ENCODE measurements around the gene JMJD8.
"Not testable (repeated sequence)": the region's sequence is repeated elsewhere in the genome, so short reads cannot be mapped to it uniquely, and the experiment has no call there.

The JMJD8 gene

DNA sequence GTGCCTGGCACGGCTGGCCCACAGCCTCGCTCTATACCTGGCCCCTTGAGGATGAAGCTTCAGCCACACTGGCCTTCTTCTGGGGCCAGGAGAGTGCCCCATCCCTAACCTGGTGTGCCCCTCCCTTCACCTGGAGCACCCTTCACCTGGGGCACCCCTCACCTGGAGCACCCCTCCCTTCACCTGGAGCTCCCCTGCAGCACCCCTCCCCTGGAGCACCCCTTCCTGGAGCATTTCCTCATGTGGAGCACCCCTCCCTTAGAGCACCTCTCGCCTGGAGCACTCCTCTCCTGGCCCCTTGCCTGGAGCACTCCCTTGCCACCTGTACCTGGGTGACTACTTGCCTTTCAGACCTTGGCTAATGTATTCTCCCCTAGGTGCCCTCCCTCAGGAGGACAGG is 23.9 kb upstream of the JMJD8 start:
- no peak for DNase-seq

DNA sequence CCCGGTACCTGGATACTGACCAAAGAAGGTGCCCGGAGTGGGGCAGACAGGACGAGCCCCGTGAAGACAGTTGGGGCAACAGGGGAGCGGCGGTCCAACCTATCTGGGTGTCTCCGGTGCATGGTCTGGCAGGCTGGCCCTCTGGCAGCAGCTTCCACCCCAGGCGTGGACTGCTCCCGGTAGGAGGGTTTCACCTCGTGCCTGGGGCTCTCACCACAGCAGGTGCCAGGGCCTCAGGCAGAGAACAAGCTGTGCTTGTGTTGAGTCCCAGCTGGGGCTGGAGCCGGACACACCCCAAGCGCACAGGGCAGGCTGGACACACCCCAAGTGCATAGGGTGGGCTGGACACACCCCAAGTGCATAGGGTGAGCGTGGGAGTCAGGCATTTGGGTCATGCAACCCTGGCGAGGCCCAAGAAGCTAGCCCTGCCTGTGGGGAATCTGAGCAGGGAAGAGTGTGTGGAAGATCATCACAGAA is 23.0 kb upstream of the JMJD8 start:
- no peak for DNase-seq

DNA sequence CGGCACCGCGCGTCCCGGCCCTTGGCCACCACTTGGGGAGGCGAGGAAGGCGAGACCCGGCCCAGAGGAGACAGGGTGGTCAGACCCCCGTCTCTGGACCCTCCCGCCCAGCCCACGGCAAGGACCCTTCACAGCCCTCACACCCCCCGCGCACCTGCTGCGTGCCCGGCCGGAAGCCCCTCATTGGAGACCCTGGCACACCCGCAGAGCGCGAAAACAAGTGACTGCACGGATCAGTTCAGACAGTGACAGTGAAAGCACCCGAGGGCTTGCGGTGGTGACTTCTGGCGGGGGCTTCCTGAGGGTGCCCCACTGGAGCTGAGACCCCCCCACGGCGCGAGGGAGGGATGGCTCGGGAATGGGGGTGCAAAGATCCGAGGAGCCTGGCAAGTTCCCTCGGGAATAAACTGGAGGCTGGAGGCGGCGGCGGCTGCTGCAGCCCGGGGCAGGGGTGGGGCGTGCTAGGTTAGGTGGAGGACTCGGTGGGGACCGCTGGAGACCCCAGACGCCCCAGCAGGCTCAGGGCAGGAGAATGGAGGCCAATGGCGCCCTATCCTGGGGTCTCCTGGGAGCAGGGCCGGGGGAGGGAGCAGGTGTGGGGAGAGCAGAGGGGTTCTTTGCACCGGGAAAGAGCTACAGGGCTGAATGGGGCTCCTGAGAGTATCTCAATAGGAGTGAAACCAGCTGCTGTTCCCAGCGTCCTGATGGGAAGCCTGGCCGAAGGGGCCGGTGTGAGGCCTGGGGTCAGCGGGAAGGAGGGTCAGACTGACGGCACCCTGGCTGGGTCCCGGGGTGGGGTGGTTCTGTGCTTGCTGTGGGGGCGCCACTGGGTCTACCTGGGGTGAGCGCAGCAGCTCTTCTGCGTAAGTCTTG is 22.3 kb upstream of the JMJD8 start:
- no peak for DNase-seq

DNA sequence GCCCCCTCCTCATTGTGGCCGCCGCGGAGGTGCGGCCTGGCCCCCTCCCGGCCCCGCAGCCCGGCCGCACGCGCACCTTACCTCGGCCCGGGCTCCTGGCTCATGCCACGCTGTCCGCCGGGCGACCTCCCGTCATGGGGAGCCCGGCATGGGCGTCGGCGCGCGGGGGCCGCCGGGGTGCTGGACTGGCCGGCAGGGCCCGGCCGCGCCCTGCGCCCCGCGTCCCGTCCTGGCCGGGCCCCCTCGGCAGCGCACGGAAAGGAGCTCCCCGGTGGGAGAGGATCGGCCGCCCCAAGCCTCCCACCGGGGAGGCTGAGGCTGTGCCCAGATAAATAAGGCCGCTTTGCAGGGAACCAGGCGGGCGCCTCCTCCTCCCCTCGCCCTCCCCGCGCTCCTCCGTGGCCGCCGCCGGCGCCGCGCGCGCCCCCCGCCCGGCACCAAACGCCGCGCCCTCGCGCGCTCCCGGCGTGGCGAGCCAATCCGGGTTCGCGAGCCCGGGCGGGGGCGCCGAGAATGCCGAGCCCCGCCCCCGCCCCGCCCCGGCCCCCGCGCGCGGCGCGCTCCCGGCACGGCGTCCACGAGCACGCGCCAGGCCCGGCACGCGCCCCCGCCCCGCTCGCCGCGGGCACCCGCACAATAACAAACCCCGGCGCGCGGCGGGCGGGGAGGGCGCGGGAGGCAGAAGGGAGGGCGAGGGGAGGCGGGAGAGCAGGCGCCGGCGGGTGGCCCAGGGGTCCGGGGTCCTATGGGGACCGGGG is 21.5 kb upstream of the JMJD8 start, which contains the start of gene FBXL16:
Gene FBXL16 (minus strand): TSS at position 371 of the 758 bp plus-strand sequence. CDS start 8,396 bp downstream, outside the sequence.
- no peak for DNase-seq

DNA sequence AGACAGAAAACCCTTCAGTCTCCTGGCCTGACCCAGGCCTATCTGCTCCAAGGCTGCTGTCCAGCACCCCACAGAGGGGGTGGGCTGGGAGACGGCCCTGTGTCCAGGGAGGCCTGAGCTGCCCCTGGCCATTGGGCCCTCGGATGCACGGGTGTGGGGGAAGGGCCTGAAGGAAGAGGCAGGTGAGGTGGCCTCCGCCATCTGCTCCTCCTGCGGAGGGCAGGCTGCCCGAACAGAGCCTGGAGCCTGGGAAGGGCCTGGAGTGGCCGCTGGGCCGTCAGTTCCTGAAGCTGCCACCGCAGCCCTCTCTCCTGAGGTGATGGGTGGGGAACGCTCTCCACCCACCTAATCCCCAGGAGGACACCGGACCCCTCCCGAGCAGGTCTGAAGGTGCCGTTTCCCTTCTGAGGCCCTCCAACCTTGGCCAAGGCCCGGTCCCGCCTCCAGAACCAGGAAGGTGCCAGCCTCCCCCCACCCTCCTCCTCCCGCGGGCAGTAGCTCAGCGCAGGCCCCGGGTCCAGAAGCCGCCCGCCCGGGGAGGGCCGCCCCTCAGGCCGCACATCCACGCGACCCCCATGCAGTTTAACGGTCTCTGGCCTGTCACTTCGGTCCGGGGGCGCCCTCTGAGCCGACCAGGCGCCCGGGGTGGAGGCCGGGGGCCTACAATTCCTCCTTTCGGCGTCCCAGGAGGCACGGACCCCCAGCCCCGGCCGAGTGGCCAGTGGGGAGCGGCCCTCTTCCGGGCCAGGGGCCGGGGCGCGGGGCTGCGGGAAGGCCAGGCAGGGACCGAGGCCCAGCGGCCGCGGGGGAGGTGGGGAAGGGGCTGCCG is 20.6 kb upstream of the JMJD8 start:
- no peak for DNase-seq

DNA sequence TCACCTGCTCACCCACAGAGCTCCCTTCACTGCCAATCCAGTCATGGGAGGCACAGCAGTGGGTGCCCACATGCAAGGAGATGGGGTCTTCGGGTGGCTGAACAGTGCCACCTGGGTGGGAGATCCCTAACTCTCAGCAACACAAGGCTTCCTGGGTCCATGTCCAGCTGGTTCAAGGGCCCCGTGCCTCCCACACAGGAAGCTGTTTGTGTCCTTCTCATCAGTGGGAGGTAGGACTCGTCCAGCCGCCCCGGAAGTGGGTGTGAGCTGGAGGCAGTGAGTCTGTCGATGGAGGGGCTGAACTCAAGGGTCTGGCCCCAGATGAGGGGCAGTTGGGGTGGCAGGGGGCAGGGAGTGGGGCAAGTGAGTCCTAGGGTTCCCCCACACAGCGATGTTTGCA is 19.9 kb upstream of the JMJD8 start:
- no peak for DNase-seq

DNA sequence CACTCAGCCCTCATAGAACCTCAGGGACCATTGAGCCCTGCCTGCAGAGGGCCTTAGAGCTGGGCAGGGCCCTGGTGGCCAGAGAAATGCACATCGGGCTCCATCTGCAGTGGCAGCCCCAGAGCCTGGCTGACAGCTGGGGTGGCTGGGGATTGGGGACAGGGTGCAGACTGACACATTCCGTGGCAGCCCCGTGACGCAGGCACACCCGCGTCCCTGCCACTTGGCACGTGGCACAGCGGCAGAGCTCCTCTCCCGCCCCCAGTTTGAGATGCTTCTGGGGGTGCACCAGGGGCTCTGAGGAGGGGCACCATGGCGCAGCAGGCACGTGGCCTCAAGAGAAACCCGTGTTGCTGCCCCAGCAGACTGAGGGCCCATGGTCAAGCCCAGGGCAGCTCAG is 19.3 kb upstream of the JMJD8 start:
- no peak for DNase-seq

DNA sequence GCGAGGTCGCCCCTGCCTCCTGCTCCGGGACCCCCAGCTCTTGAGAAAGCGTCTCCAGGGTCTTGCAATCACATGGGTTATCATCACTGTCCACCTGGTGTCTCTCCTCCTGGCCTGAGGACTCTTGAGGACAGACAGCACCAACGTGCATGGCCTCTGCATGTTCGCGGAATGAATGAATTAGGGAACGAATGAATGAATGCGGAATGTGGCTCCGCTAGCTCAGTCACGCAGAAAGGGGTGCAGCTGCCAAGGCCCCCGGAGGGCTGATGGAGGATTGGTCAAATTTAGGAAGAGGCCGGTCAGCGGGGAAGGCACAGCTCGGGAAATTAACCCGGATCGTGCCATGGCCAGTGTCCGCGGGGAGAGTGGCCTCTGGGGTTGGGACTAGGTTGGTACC is 18.2 kb upstream of the JMJD8 start:
- DNase-seq: no peak

DNA sequence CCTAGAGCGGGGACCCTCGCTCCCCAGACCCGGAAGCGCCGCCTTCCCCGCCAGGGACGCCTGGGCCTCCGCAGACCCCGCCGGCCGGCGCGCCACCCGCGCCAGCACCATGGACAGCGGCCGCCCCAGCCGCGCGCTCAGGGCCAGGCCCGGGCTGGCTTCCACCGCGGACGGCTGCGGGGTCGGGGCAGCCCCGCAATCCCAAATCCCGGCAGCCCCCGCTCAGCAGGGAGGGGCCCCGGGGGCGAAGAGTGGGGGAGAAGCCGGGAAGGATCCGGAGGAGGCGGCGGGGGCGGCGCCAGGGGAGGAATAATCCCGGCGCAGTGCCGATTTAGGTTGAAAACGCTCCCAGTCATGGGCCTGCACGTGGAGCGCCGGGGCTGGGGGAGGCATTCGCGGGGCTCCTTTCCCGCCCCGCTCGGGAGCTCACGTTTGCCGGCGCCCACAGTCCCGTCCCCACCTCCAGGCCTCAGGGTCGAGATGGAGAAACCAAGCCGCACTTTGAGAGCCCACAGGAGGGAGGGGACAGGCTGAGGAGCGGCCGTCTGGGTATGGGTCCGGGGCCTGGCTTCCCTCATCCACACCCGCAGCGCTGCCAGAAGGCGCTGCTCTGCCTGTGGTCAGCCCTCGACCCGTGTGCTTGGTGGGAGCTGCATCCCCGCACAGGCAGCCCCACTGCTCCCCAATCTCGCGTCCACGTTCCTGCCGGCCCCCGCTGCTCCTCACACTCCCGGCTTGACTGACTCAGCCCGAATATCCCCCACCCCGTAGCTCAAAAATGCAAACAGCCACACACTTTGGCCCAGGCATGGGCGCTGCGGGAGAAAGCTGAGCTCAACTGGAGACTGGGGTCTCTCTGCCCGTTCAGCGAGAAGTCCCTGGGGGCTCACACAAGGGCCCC is 16.8 kb upstream of the JMJD8 start:
- DNase-seq: peak; percentile 50

DNA sequence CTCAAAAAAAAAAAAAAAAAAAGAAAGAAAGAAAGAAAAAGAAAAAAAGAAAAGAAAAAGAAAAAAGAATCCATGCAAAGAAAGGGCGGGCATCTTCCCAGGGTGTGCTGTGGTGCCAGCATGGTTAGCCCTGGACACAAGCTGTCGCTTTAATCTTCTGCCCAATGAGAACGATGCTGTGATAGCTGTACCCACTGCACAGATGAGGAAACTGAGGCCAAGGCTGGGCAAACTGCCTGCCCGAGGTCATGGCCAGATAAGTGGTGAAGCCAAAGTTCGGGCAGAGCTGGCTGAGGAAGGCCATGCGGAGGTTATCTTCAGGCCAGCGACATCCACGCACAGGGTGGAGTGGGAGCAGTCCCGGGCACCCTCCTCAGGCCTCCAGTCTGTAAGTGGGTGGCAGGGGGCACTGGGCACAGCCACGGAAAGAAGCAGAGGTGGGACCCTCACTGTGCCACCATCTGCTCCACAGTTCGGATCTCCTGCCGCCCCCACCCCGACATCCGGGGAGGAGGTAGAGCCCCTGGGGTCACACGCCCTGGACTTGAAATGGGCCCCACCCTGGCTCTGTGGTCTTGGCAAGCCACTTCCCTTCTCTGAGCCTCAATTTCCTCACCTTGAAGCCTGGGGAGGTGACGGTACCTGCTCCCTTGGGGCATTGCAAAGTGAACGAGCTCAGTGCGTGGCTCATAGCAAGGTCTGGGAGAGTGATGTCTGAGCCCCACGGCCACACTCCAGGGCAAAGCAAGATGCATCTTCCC is 15.0 kb upstream of the JMJD8 start:
- peak; percentile 45 for DNase-seq

DNA sequence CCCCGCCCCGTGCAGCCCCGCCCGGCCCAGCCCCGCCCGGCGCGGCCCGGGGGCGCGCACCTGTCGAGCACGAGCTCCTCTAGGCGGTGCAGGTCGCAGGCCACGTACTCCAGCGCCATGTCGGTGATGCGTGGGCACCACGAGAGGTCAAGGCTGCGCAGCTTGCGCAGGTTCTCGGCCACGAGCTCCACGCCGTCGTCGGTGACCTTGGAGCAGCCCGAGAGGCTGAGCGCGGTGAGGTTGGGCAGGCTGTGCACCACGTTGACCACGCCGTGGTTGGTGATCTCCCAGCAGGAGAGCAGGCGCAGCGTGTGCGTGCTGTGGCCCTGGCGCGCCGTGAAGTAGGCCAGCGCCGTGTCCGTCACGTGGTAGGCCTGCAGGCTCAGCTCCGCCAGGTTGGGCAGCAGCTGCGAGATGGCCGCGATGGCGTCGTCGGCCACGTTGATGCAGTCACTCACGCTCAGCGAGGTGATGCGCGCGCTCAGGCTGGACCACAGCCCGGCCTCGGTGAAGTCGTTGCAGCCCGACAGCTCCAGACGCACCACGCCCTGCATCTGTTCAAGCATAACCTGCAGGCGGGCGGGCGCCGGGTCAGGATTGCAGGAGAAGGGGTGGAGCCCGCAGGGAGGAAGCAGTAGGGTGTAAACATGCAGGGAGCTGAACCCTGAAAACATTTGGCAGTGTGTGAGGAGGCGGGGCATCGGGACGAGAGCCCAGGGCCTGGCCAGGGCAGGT is 11.4 kb upstream of the JMJD8 start:
- peak; percentile 71 for DNase-seq

DNA sequence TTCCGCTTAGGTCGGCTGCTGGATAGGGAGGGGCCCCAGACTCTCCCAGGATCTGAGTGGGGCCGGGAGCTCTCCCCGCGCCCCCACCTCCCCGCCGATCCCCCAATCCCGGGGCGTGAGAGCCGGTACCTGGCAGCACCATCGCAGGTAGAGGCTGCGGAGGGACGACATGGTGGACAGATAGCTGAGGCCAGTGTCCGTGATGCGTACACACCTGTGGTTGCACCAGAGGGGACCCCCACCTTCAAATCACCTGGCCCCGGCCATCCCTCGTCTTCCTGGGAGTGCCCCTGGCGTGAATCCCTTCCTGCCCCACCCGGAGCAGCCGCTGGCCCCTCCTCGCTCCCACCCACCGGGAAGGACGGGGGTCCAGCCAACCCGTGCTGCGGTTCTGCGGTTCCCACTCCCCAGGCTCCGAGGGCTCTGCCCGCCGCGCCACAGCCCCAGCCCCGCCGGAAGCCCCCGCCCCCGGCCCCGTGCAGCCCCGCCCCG is 10.8 kb upstream of the JMJD8 start:
- DNase-seq: no peak

DNA sequence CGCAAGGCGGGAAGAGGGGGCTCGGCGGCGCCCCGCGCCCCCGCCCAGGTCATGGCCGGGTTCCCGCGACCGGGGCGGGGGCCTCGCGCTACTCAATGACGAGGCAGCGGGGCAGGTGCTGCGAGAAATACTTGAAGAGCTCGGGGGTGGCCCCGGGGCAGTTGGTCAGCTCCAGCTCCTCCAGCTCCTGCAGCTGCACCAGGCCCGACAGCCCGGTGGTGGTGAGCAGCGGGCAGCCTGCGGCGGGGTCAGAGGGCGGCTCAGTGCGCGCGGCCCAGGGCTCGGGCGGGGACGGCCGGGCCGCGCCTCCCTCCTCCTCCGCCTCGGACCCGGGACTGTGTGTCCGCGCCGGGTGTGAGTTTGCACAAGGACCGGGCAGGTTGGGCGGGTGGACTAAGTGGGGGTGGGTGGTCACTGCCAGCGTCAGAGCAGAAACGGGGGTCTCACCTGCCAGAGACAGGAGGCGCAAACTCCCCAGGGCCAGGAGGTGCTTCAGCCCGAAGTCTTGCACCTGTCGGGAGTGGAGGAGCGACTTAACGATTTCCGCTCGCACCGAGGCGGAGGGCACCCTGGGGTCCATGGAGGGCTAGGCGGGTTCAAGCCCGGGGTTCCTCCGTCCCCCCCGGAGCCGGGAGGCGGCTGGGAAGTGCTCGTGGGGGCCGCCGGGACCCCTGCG is 10.2 kb upstream of the JMJD8 start:
- no peak for DNase-seq

DNA sequence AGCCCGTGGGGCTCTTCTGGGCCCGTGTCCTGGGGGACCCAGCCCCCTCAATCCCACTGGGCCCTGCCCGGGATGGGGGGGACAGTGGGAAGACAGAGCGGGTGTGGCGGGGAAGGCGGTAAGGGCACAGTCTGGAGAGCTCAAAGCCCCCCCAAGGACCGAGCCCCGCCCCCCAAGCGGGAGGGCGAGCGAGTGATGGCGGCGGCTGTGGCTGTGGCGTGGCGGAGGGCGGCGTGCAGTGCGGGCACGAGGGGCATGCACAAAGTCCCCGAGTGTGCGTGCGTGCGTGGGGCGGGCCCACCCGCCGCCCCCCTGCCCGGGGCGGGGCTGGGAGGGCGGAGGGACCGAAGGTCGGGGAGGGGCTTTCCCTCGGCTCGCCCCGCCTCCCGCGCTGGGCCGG is 9.6 kb upstream of the JMJD8 start:
- DNase-seq: no peak

DNA sequence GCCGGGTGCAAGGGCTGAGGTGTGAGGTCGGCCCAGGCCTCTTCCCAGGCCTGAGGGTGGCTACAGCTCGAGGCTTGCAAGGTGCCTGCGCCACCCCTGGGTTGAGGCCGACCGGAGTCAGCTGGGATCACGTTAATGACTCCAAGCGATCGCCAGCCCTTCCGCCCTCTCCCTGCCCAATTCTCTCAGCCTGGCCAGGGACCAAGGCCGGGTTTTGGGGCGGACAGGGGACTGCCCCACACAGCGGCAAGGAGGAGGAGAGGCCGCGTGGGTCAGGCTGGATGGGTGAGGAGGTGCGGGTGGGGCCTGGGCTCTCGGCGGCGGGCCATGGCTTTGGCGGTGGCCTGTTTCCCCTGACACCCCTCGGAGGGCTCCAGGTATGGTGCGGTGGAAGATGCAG is 9.2 kb upstream of the JMJD8 start:
- no peak for DNase-seq

DNA sequence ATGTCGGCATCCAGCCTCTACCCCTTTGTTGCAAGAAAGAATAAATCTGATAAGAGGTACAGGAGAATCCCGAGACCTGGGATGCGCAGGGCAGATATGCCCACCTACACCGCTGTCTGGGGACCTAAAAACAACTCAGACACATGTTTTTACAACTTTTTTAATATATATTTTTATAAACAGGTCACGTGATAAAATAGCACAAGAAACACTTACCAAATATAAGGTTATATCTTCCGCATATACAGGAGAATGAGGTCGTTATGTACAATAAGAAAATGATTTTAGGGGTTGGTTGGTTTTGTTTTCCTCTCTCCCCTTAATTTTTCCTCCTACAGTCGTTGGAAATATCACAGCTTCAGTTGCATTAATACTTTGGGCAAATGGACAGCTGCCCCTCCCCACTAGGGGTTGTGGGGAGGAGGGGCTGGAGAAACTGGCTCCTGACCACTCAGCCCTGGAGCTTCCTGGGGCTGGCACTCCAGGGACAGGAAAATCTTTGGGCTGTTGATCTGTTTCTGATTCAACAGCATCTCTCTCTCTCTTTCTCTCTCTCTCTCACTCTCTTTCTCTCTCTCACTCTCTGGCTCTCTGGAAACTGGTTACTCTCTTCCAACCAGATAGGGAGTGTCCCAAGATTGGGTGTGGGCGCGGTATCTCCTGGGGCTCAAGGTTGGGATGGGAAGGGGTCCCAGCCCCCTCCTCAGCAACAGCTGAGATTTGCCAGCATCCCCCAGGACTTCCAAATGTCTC is 8.4 kb upstream of the JMJD8 start:
- no peak for DNase-seq

DNA sequence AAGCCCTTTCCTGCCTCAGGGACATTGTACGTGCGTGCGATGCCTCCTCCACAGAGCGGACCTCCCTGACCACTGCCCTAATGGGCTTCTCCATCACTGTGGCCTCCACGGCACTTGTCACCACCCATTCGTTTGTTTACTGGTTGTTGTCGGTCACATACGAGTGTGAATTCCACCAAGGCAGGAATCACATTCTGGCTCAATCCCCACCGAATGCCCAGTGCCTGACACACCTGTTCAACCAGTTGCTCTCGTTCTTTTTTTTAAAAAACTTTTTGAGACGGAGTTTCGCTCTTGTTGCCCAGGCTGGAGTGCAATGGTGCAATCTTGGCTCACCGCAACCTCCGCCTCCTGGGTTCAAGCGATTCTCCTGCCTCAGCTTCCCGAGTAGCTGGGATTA is 7.1 kb upstream of the JMJD8 start:
- DNase-seq: not testable (repeated sequence)

DNA sequence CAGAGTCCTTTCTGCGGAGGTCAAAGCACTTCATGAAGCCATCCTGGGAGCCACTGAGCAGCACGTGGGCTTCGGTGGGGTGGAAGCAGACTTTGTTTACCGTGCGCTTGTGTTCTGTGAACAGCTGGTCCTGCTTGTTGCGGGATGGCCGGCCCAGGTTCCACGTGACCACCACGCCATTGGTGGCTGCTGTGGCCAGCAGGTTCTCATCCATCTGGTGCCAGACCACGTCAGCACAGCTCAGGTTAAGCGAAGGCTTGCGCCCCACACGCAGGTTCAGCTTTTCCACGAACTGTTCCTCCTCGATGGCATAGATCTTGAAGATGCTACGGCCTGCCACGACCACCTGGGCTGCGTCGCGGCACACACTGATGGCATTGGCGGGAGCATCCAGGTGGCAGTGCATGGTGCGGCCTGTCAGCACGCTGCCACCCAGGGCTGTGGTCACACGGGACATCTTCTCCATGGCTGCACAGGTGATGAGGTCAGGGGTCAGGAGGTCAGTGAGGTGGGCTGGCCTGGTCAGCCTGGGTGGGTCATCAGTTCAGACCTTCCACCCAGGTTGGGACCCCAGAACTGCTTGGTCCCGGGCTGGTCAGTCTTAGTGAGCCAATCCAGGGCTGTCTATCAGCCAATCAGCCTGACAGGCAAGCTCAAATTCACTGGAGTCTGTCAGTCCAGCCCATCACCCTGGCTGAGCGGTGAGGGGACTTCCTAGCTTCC is 5.2 kb upstream of the JMJD8 start:
- DNase-seq: no peak

Data from central memory CD4-positive, alpha-beta T cell (primary cell).